Measurements from ENCODE around the gene CCL7. TPM values are rescaled to one million over a fixed set of nuclear protein-coding genes. Genes with fewer than 3 reads are reported as not detected.

CCL7 gene
- total and polyA plus RNA-seq, 5 donors from 2014 or later, result not detected

GRCh38 chr17:34254651-34255380 is 15.2 kb upstream of the CCL7 start, which contains the start of gene CCL2:
TSS of gene CCL2 (plus strand) at chr17:34255285. CDS start at chr17:34255350, 65 bp downstream.
- Mint-ChIP-seq H3K4me3 (no peak within 1 kb of the TSS), H3K27ac (no peak within 1 kb of the TSS), H3K9me3 (peaks cover 0 to 5% (median 0%) of the 10 kb centered on the region in 7 donors), H3K4me1 (no peaks in the 10 kb centered on the region), H3K36me3 (no peaks in the 10 kb centered on the region), H3K27me3 (peaks cover 20% of the 10 kb centered on the region)
- Histone ChIP-seq H3K36me3 (ENCODE audit: control insufficient read depth, insufficient read depth, low read length) (no peaks in the 10 kb centered on the region), H3K27me3 (ENCODE audit: control insufficient read depth, insufficient read depth, low read length) (peaks cover 5% of the 10 kb centered on the region), H3K9me3 (ENCODE audit: control insufficient read depth in 2 of 2, low read length in 2 of 2) (no peaks in the 10 kb centered on the region), H3K4me3 (ENCODE audit: low read depth, low read length) (no peak within 1 kb of the TSS), H3K4me1 (ENCODE audit: control insufficient read depth, insufficient read depth, low read length, poor library complexity, severe bottlenecking) (no peaks in the 10 kb centered on the region), H3K27ac (ENCODE audit: insufficient read depth, low read length, poor library complexity, severe bottlenecking) (no peak within 1 kb of the TSS)
- DNase-seq (no peak), ATAC-seq (ENCODE audit: low read depth in 2 of 2) (no peak)

- no peaks in the 10 kb centered on the region for H3K9me3 ChIP-seq (ENCODE audit: control insufficient read depth in 2 of 2, low read length in 2 of 2)
- H3K36me3 Mint-ChIP-seq, result no peaks in the 10 kb centered on the region
- peaks cover 5% of the 10 kb centered on the region for H3K27me3 ChIP-seq (ENCODE audit: control insufficient read depth, insufficient read depth, low read length)
- peaks cover 0 to 5% (median 0%) of the 10 kb centered on the region in 7 donors for H3K9me3 Mint-ChIP-seq
- H3K27ac Mint-ChIP-seq, result no peak overlapping the region
- H3K27ac ChIP-seq (ENCODE audit: insufficient read depth, low read length, poor library complexity, severe bottlenecking), result no peak overlapping the region
- H3K4me3 Mint-ChIP-seq, result no peak overlapping the region
- ATAC-seq (ENCODE audit: low read depth in 2 of 2), result no peak
- no peak for DNase-seq
- H3K27me3 Mint-ChIP-seq, result peaks cover 20% of the 10 kb centered on the region
- H3K4me3 ChIP-seq (ENCODE audit: low read depth, low read length), result no peak overlapping the region
- H3K36me3 ChIP-seq (ENCODE audit: control insufficient read depth, insufficient read depth, low read length), result no peaks in the 10 kb centered on the region
- H3K4me1 Mint-ChIP-seq, result no peaks in the 10 kb centered on the region
- H3K4me1 ChIP-seq (ENCODE audit: control insufficient read depth, insufficient read depth, low read length, poor library complexity, severe bottlenecking), result no peaks in the 10 kb centered on the region
Measured at GRCh38 chr17:34255381-34255732, 14.7 kb upstream of the CCL7 start.

GRCh38 chr17:34255841-34256240 is 14.2 kb upstream of the CCL7 start:
- H3K4me3 ChIP-seq (ENCODE audit: low read depth, low read length), result no peak overlapping the region
- H3K27ac Mint-ChIP-seq, result no peak overlapping the region
- no peaks in the 10 kb centered on the region for H3K36me3 Mint-ChIP-seq
- H3K4me1 Mint-ChIP-seq, result no peaks in the 10 kb centered on the region
- no peak for DNase-seq
- H3K27me3 ChIP-seq (ENCODE audit: control insufficient read depth, insufficient read depth, low read length), result peaks cover 5% of the 10 kb centered on the region
- no peak overlapping the region for H3K27ac ChIP-seq (ENCODE audit: insufficient read depth, low read length, poor library complexity, severe bottlenecking)
- no peaks in the 10 kb centered on the region for H3K4me1 ChIP-seq (ENCODE audit: control insufficient read depth, insufficient read depth, low read length, poor library complexity, severe bottlenecking)
- ATAC-seq (ENCODE audit: low read depth in 2 of 2), result no peak
- no peaks in the 10 kb centered on the region for H3K9me3 ChIP-seq (ENCODE audit: control insufficient read depth in 2 of 2, low read length in 2 of 2)
- peaks cover 20% of the 10 kb centered on the region for H3K27me3 Mint-ChIP-seq
- no peak overlapping the region for H3K4me3 Mint-ChIP-seq
- H3K9me3 Mint-ChIP-seq, result peaks cover 0 to 5% (median 0%) of the 10 kb centered on the region in 7 donors
- no peaks in the 10 kb centered on the region for H3K36me3 ChIP-seq (ENCODE audit: control insufficient read depth, insufficient read depth, low read length)

GRCh38 chr17:34257299-34257985 is 12.6 kb upstream of the CCL7 start:
- no peaks in the 10 kb centered on the region for H3K9me3 ChIP-seq (ENCODE audit: control insufficient read depth in 2 of 2, low read length in 2 of 2)

GRCh38 chr17:34257986-34258326 is 12.1 kb upstream of the CCL7 start:
- H3K27ac Mint-ChIP-seq, result no peak overlapping the region
- peaks cover 0 to 5% (median 0%) of the 10 kb centered on the region in 7 donors for H3K9me3 Mint-ChIP-seq
- peaks cover 26% of the 10 kb centered on the region for H3K27me3 Mint-ChIP-seq
- no peak for ATAC-seq (ENCODE audit: low read depth in 2 of 2)
- Histone ChIP-seq H3K36me3 (ENCODE audit: control insufficient read depth, insufficient read depth, low read length) (no peaks in the 10 kb centered on the region), H3K4me1 (ENCODE audit: control insufficient read depth, insufficient read depth, low read length, poor library complexity, severe bottlenecking) (no peaks in the 10 kb centered on the region), H3K27ac (ENCODE audit: insufficient read depth, low read length, poor library complexity, severe bottlenecking) (no peak overlapping the region), H3K4me3 (ENCODE audit: low read depth, low read length) (no peak overlapping the region), H3K9me3 (ENCODE audit: control insufficient read depth in 2 of 2, low read length in 2 of 2) (no peaks in the 10 kb centered on the region), H3K27me3 (ENCODE audit: control insufficient read depth, insufficient read depth, low read length) (peaks cover 5% of the 10 kb centered on the region)
- no peak for DNase-seq
- no peak overlapping the region for H3K4me3 Mint-ChIP-seq
- H3K36me3 Mint-ChIP-seq, result no peaks in the 10 kb centered on the region
- no peaks in the 10 kb centered on the region for H3K4me1 Mint-ChIP-seq

More at GRCh38 chr17:34257299-34257985, 12.6 kb upstream of the CCL7 start:
- peaks cover 0 to 5% (median 0%) of the 10 kb centered on the region in 7 donors for H3K9me3 Mint-ChIP-seq
- H3K36me3 Mint-ChIP-seq, result no peaks in the 10 kb centered on the region
- ATAC-seq (ENCODE audit: low read depth in 2 of 2), result no peak
- H3K27me3 Mint-ChIP-seq, result peaks cover 26% of the 10 kb centered on the region
- H3K4me3 Mint-ChIP-seq, result no peak overlapping the region
- Histone ChIP-seq H3K4me3 (ENCODE audit: low read depth, low read length) (no peak overlapping the region), H3K4me1 (ENCODE audit: control insufficient read depth, insufficient read depth, low read length, poor library complexity, severe bottlenecking) (no peaks in the 10 kb centered on the region), H3K27ac (ENCODE audit: insufficient read depth, low read length, poor library complexity, severe bottlenecking) (no peak overlapping the region), H3K27me3 (ENCODE audit: control insufficient read depth, insufficient read depth, low read length) (peaks cover 5% of the 10 kb centered on the region), H3K36me3 (ENCODE audit: control insufficient read depth, insufficient read depth, low read length) (no peaks in the 10 kb centered on the region)
- H3K27ac Mint-ChIP-seq, result no peak overlapping the region
- DNase-seq, result no peak
- no peaks in the 10 kb centered on the region for H3K4me1 Mint-ChIP-seq

- Mint-ChIP-seq H3K36me3 (no peaks in the 10 kb centered on the region), H3K27ac (no peak overlapping the region), H3K4me3 (no peak overlapping the region), H3K27me3 (peaks cover 26% of the 10 kb centered on the region), H3K4me1 (no peaks in the 10 kb centered on the region), H3K9me3 (peaks cover 0 to 5% (median 0%) of the 10 kb centered on the region in 7 donors)
- no peaks in the 10 kb centered on the region for H3K9me3 ChIP-seq (ENCODE audit: control insufficient read depth in 2 of 2, low read length in 2 of 2)
- H3K27me3 ChIP-seq (ENCODE audit: control insufficient read depth, insufficient read depth, low read length), result peaks cover 5% of the 10 kb centered on the region
- no peak for DNase-seq
- ATAC-seq (ENCODE audit: low read depth in 2 of 2), result no peak
- no peak overlapping the region for H3K4me3 ChIP-seq (ENCODE audit: low read depth, low read length)
- H3K27ac ChIP-seq (ENCODE audit: insufficient read depth, low read length, poor library complexity, severe bottlenecking), result no peak overlapping the region
- no peaks in the 10 kb centered on the region for H3K4me1 ChIP-seq (ENCODE audit: control insufficient read depth, insufficient read depth, low read length, poor library complexity, severe bottlenecking)
- H3K36me3 ChIP-seq (ENCODE audit: control insufficient read depth, insufficient read depth, low read length), result no peaks in the 10 kb centered on the region
Measured at GRCh38 chr17:34259146-34259545, 10.9 kb upstream of the CCL7 start.

- no peak for DNase-seq
- H3K4me1 ChIP-seq (ENCODE audit: control insufficient read depth, insufficient read depth, low read length, poor library complexity, severe bottlenecking), result no peaks in the 10 kb centered on the region
- Mint-ChIP-seq H3K4me3 (no peak overlapping the region), H3K36me3 (no peaks in the 10 kb centered on the region), H3K27me3 (peaks cover 35% of the 10 kb centered on the region), H3K4me1 (no peaks in the 10 kb centered on the region), H3K9me3 (peaks cover 0 to 3% (median 0%) of the 10 kb centered on the region in 7 donors), H3K27ac (no peak overlapping the region)
- no peak for ATAC-seq (ENCODE audit: low read depth in 2 of 2)
- no peaks in the 10 kb centered on the region for H3K9me3 ChIP-seq (ENCODE audit: control insufficient read depth in 2 of 2, low read length in 2 of 2)
- no peak overlapping the region for H3K4me3 ChIP-seq (ENCODE audit: low read depth, low read length)
- H3K36me3 ChIP-seq (ENCODE audit: control insufficient read depth, insufficient read depth, low read length), result no peaks in the 10 kb centered on the region
- peaks cover 5% of the 10 kb centered on the region for H3K27me3 ChIP-seq (ENCODE audit: control insufficient read depth, insufficient read depth, low read length)
- no peak overlapping the region for H3K27ac ChIP-seq (ENCODE audit: insufficient read depth, low read length, poor library complexity, severe bottlenecking)
Measured at GRCh38 chr17:34260861-34261260, 9.2 kb upstream of the CCL7 start.
